ENCODE results near the gene GTF2IRD2.
"Not testable (repeated sequence)": the region's sequence is repeated elsewhere in the genome, so short reads cannot be mapped to it uniquely, and the experiment has no call there.

The GTF2IRD2 gene

DNA sequence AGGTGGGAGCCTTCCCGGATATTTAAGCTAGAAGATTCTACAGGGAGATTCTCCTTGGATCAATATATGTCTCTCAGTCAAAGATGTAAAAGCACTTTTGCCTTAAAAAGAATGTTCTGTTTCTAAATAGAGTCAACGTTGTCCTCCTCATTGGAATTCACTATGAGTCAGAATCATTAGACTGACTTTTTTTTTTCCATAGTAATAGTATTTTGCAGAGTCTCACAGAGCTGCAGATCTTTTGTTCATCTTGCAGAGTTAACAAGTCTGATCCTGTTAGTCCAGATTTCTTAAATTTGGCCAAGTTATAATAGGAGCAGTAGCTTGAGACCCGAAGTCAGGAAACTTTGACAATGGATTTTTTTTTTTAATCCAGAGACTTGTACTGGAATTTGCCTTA is 92.4 kb downstream of the GTF2IRD2 start:
- H3K27me3 ChIP-seq; DNase-seq; H3K36me3 ChIP-seq; H3K9me3 ChIP-seq; H3K4me3 ChIP-seq (ENCODE audit: low read depth, low read length); H3K4me1 ChIP-seq: not testable (repeated sequence)

DNA sequence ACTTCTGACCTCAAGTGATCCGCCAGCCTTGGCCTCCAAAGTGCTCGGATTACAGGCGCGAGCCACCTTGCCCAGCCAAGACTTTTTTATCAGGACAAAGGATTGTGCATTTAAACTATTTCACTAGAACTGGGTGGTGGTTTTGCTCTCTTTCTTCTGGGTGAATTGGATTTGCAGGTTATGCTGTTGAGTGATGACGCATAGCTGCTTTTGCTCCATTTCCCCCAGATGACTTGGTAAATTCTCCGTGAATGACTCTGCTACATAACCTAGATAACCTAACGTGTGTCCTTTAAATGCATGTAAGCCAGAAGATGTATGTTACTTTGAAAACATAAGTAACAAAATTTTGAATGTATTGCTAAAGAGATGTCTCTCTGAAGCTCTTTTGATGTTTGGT is 93.1 kb downstream of the GTF2IRD2 start:
- not testable (repeated sequence) for H3K36me3 ChIP-seq; DNase-seq; H3K4me3 ChIP-seq (ENCODE audit: low read depth, low read length); H3K4me1 ChIP-seq; H3K9me3 ChIP-seq; H3K27me3 ChIP-seq

- not testable (repeated sequence) for H3K4me1 ChIP-seq; H3K4me3 ChIP-seq (ENCODE audit: low read depth, low read length)
Observed at GRCh38 chr7:74756673-74757072, 94.7 kb downstream of the GTF2IRD2 start.

DNA sequence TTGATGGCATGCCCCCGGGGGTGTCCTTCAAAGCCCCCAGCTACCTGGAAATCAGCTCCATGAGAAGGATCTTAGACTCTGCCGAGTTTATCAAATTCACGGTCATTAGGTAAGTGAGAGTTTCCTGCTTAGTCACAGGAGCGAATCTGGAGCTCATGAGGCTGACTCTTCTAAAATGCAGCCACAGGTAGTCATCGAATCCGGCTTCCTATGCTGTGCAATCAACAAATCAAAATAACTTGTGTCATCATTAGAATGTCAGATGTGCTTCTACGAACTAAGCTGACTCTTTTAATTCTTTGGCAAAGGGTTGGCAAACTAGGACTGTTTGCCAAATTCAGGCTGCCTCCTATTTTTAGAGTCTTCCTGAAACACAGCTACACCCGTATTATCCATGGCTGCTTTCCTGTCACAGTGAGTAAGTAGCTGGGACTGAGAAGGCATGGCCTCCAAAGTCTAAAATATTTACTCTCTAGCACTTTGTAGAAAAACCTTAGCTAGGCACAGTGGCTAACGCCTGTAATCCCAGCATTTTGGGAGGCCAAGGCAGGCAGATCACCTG is 97.4 kb downstream of the GTF2IRD2 start:
- not testable (repeated sequence) for H3K36me3 ChIP-seq; H3K9me3 ChIP-seq; H3K27me3 ChIP-seq; H3K4me3 ChIP-seq (ENCODE audit: low read depth, low read length); DNase-seq; H3K4me1 ChIP-seq

More at GRCh38 chr7:74756673-74757072, 94.7 kb downstream of the GTF2IRD2 start:
- H3K36me3 ChIP-seq, DNase-seq, H3K9me3 ChIP-seq, H3K27me3 ChIP-seq: not testable (repeated sequence)
